Fibroblast of skin of back (primary cell): ENCODE results near the gene NT5DC1.

Experiments
- DNase-seq: peaks from one replicate; pipeline ENCODE4 v3.0.0-alpha.2; 2013

NT5DC1 gene

GRCh38 chr6:116139917-116140316, 39.3 kb downstream of the NT5DC1 start:
- no peak for DNase-seq

GRCh38 chr6:116144605-116145004, 44.0 kb downstream of the NT5DC1 start:
- DNase-seq: peak; percentile 85

- no peak for DNase-seq
Measured at GRCh38 chr6:116145803-116146675, 45.4 kb downstream of the NT5DC1 start.

GRCh38 chr6:116152620-116153019, 52.0 kb downstream of the NT5DC1 start:
- DNase-seq: no peak

- DNase-seq: no peak
Measured at GRCh38 chr6:116154887-116155286, 54.2 kb downstream of the NT5DC1 start.

- no peak for DNase-seq
Measured at GRCh38 chr6:116156405-116157326, 56.0 kb downstream of the NT5DC1 start.

- no peak for DNase-seq
Measured at GRCh38 chr6:116157391-116157790, 56.7 kb downstream of the NT5DC1 start.

- peak; percentile 8 for DNase-seq
Measured at GRCh38 chr6:116158641-116159040, 58.0 kb downstream of the NT5DC1 start.

- peak; percentile 74 for DNase-seq
Measured at GRCh38 chr6:116159782-116160524, 59.3 kb downstream of the NT5DC1 start.

GRCh38 chr6:116165596-116165995, 64.9 kb downstream of the NT5DC1 start:
- DNase-seq: no peak

- no peak for DNase-seq
Measured at GRCh38 chr6:116166369-116166768, 65.7 kb downstream of the NT5DC1 start.

GRCh38 chr6:116168148-116168547, 67.5 kb downstream of the NT5DC1 start:
- DNase-seq: no peak

- DNase-seq: no peak
Measured at GRCh38 chr6:116169880-116170279, 69.2 kb downstream of the NT5DC1 start.

- no peak for DNase-seq
Measured at GRCh38 chr6:116170358-116171057, 69.9 kb downstream of the NT5DC1 start.

- no peak for DNase-seq
Measured at GRCh38 chr6:116173928-116174327, 73.3 kb downstream of the NT5DC1 start.

- DNase-seq: no peak
Measured at GRCh38 chr6:116175344-116175743, 74.7 kb downstream of the NT5DC1 start.

- no peak for DNase-seq
Measured at GRCh38 chr6:116176596-116176995, 75.9 kb downstream of the NT5DC1 start.

GRCh38 chr6:116180375-116180774, 79.7 kb downstream of the NT5DC1 start:
- DNase-seq: no peak

- no peak for DNase-seq
Measured at GRCh38 chr6:116189472-116189871, 88.8 kb downstream of the NT5DC1 start.

GRCh38 chr6:116190550-116190949, 89.9 kb downstream of the NT5DC1 start:
- peak; percentile 87 for DNase-seq

- no peak for DNase-seq
Measured at GRCh38 chr6:116191881-116192280, 91.2 kb downstream of the NT5DC1 start.

- no peak for DNase-seq
Measured at GRCh38 chr6:116192786-116193185, 92.1 kb downstream of the NT5DC1 start.
